H9 (cell line): Measurements from ENCODE around the gene MBNL1. TPM values are rescaled to one million over a fixed set of nuclear protein-coding genes. Genes with fewer than 3 reads are reported as not detected.

ENCODE experiments used
- DNase-seq: peaks from one replicate; pipeline ENCODE4 v3.0.0-alpha.2; 2017
- H2AFZ ChIP-seq: one replicate; pipeline ENCODE4 v1.6.1; 2013; ENCODE audit warnings: mild to moderate bottlenecking, low read length, control low read depth, moderate library complexity
- H2AK5ac ChIP-seq: 2 replicates; pipeline ENCODE4 v1.6.1; 2013; ENCODE audit warnings: low read length, control low read depth, mixed read lengths; ENCODE audit not compliant: insufficient read length
- H2BK120ac ChIP-seq: one replicate; pipeline ENCODE4 v1.6.1; 2013; ENCODE audit warnings: low read depth, mild to moderate bottlenecking, low read length, control low read depth, inconsistent platforms; ENCODE audit not compliant: poor library complexity, severe bottlenecking
- H2BK12ac ChIP-seq: 2 replicates; pipeline ENCODE4 v1.6.1; 2013; ENCODE audit warnings: low read length, control low read depth, mixed read lengths, low read depth; ENCODE audit not compliant: insufficient read length
- H2BK15ac ChIP-seq: 2 replicates; pipeline ENCODE4 v1.6.1; 2013; ENCODE audit warnings: low read depth, low read length, control low read depth
- H2BK20ac ChIP-seq: one replicate; pipeline ENCODE4 v1.6.1; 2013; ENCODE audit warnings: low read depth, mild to moderate bottlenecking, low read length, control low read depth, inconsistent platforms; ENCODE audit not compliant: poor library complexity, severe bottlenecking
- H2BK5ac ChIP-seq: 2 replicates; pipeline ENCODE4 v1.6.1; 2013; ENCODE audit warnings: low read length, control low read depth, mixed read lengths; ENCODE audit not compliant: insufficient read length
- H3K14ac ChIP-seq: 2 replicates; pipeline ENCODE4 v1.6.1; 2013; ENCODE audit warnings: low read length, control low read depth; ENCODE audit not compliant: insufficient read depth
- H3K18ac ChIP-seq: 2 replicates; pipeline ENCODE4 v1.6.1; 2013; ENCODE audit warnings: low read depth, mild to moderate bottlenecking, mixed read lengths, low read length, control low read depth; ENCODE audit not compliant: insufficient read length
- H3K23ac ChIP-seq: 2 replicates; pipeline ENCODE4 v1.6.1; 2013; ENCODE audit warnings: low read length, control low read depth, mixed read lengths, low read depth; ENCODE audit not compliant: insufficient read length
- H3K23me2 ChIP-seq: 2 replicates; pipeline ENCODE4 v1.6.1; 2013; ENCODE audit warnings: low read depth, mild to moderate bottlenecking, mixed read lengths, low read length, control low read depth; ENCODE audit not compliant: insufficient read length, poor library complexity, severe bottlenecking
- H3K27ac ChIP-seq: 2 replicates; pipeline ENCODE4 v1.5.1; 2013; ENCODE audit warnings: low read length, control low read depth, mixed read lengths, low read depth; ENCODE audit not compliant: insufficient read length
- H3K27me3 ChIP-seq: 2 replicates; pipeline ENCODE4 v1.6.1; 2013; ENCODE audit warnings: low read length, control low read depth, inconsistent platforms; ENCODE audit not compliant: insufficient read depth
- H3K4ac ChIP-seq: 2 replicates; pipeline ENCODE4 v1.6.1; 2013; ENCODE audit warnings: low read depth, mild to moderate bottlenecking, control low read depth, inconsistent platforms, low read length, moderate library complexity
- H3K4me1 ChIP-seq: 2 replicates; pipeline ENCODE4 v1.6.1; 2013; ENCODE audit warnings: low read length, control low read depth, inconsistent platforms; ENCODE audit not compliant: insufficient read depth
- H3K4me2 ChIP-seq: 2 replicates; pipeline ENCODE4 v1.6.1; 2013; ENCODE audit warnings: low read length, control low read depth, mixed read lengths; ENCODE audit not compliant: insufficient read length, insufficient read depth
- H3K56ac ChIP-seq: 2 replicates; pipeline ENCODE4 v1.6.1; 2013; ENCODE audit warnings: low read depth, mild to moderate bottlenecking, mixed read lengths, low read length, control low read depth; ENCODE audit not compliant: insufficient read length
- H3K79me1 ChIP-seq: 2 replicates; pipeline ENCODE4 v1.6.1; 2013; ENCODE audit warnings: low read depth, mild to moderate bottlenecking, moderate library complexity, low read length, control low read depth, inconsistent platforms; ENCODE audit not compliant: insufficient read depth, poor library complexity, severe bottlenecking
- H3K79me2 ChIP-seq: 2 replicates; pipeline ENCODE4 v1.6.1; 2013; ENCODE audit warnings: low read length, control low read depth, inconsistent platforms; ENCODE audit not compliant: insufficient read depth
- H3K9ac ChIP-seq: 2 replicates; pipeline ENCODE4 v1.6.1; 2013; ENCODE audit warnings: low read length, control low read depth, mixed read lengths; ENCODE audit not compliant: insufficient read length; ENCODE audit errors: extremely low read depth
- H3K9me3 ChIP-seq: one replicate; pipeline ENCODE4 v1.6.1; 2013; ENCODE audit warnings: low read depth, low read length, inconsistent platforms; ENCODE audit not compliant: control insufficient read depth
- H3T11ph ChIP-seq: one replicate; pipeline ENCODE4 v1.6.1; 2013; ENCODE audit warnings: mild to moderate bottlenecking, low read length, control low read depth, inconsistent platforms
- H4K20me1 ChIP-seq: one replicate; pipeline ENCODE4 v1.6.1; 2013; ENCODE audit not compliant: control insufficient read depth, insufficient read length, insufficient read depth
- H4K5ac ChIP-seq: 2 replicates; pipeline ENCODE4 v1.6.1; 2013; ENCODE audit warnings: low read depth, mild to moderate bottlenecking, mixed read lengths, low read length, control low read depth; ENCODE audit not compliant: insufficient read length
- H4K8ac ChIP-seq: replicated peaks from 2 replicates; pipeline ENCODE4 v1.6.1; 2013; ENCODE audit warnings: low read length, control low read depth, mixed read lengths, low read depth; ENCODE audit not compliant: insufficient read length
- H4K91ac ChIP-seq: 2 replicates; pipeline ENCODE4 v1.6.1; 2013; ENCODE audit warnings: low read depth, mild to moderate bottlenecking, moderate library complexity, mixed read lengths, low read length, control low read depth; ENCODE audit not compliant: insufficient read length
- H3K27ac Mint-ChIP-seq, 3 experiments: 2 replicates in 2 of 3; 3 replicates in 1 of 3; pipeline ENCODE4 v1.8.0; 2020 to 2021; ENCODE audit warnings: mixed read lengths in 3 of 3, mild to moderate bottlenecking in 1 of 3, moderate library complexity in 1 of 3
- H3K27me3 Mint-ChIP-seq: 2 replicates; pipeline ENCODE4 v1.8.0; 2021; ENCODE audit warnings: low read depth, mild to moderate bottlenecking, moderate library complexity, mixed read lengths
- H3K36me3 Mint-ChIP-seq, 3 experiments: 2 replicates in 2 of 3; 3 replicates in 1 of 3; pipeline ENCODE4 v1.8.0; 2020 to 2021; ENCODE audit warnings: low read depth in 3 of 3, mixed read lengths in 3 of 3; ENCODE audit not compliant: insufficient read depth in 1 of 3
- H3K4me1 Mint-ChIP-seq, 2 experiments: 2 replicates each; pipeline ENCODE4 v1.8.0; 2020; ENCODE audit warnings: mixed read lengths in 2 of 2
- H3K4me3 Mint-ChIP-seq, 2 experiments: 2 replicates in 1 of 2; 3 replicates in 1 of 2; pipeline ENCODE4 v1.8.0; 2020 to 2021; ENCODE audit warnings: mild to moderate bottlenecking in 2 of 2, mixed read lengths in 2 of 2, moderate library complexity in 1 of 2
- H3K9me3 Mint-ChIP-seq, 2 experiments: 2 replicates in 1 of 2; 3 replicates in 1 of 2; pipeline ENCODE4 v1.8.0; 2020; ENCODE audit warnings: mild to moderate bottlenecking in 2 of 2, mixed read lengths in 2 of 2, moderate library complexity in 1 of 2
- WGBS: extraction: QIAGEN DNeasy Blood & Tissue Kit; methylation state at CpG from one replicate; pipeline ENCODE4 v1.1.7; 2013; ENCODE audit warnings: missing lambda C conversion rate, low lambda C conversion rate, mixed read lengths; ENCODE audit not compliant: insufficient read length; ENCODE audit errors: extremely low coverage; 5-methylcytosine and 5-hydroxymethylcytosine counted together
- total RNA-seq: library from RNA; stranded (reverse); gene quantifications from 2 replicates; pipeline ENCODE4 v1.2.1, GENCODE V29; 2021
- TF ChIP-seq, protein P1 (sequence below): fragments of 200-600 bp; sonication (generic); conservative IDR thresholded peaks from 3 replicates; pipeline ENCODE4 v1.8.0; 2021; ENCODE audit warnings: antibody characterized with exemption, mild to moderate bottlenecking

Gene MBNL1
- total RNA-seq, 1 experiment from 2014 or later = 14.9 TPM

DNA sequence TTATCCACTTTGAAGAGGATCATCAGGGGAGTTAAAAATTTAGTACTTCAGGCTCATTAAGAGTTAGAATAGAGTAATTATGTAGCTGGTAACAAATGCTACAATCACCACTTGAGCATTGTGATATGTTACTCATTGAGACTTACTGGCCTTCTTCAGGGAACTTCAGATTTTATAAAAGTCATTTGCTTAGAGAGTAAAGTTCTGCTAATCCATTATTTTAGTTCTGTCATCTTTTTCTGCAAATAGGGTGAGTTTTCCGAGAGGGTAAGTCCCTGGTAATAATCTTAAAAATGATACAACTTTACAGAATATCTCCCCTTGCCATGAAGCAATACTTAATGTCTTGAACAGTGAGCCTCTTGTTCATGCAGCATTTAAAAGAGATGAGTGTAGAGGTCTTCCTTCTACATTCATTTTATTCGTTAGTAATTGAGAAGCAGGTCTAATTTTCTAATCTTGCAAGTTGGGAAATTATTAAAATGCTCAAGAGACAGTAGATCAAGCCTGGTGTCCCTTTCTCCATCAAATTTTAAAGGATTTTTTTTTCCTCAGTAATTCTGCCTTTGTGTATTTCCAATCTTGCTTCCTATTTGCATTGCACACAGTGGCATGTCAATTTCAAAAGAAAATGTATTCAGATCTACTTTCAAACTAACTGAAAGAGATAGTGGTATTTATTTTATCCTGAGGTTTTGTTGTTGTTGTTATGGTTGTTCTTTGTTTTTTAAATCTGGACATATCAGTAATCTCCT, 52.6 kb downstream of the MBNL1 start:
- Histone ChIP-seq H3K79me1 (no peaks in the 10 kb centered on the region), H4K20me1 (no peaks in the 10 kb centered on the region), H2BK12ac (no peak overlapping the region), H2BK15ac (no peak overlapping the region), H3K4me2 (no peak overlapping the region), H3K23me2 (no peaks in the 10 kb centered on the region), H3K56ac (no peak overlapping the region), H3K18ac (no peak overlapping the region), H2BK120ac (no peak overlapping the region), H4K5ac (no peak overlapping the region), H3K9ac (no peak overlapping the region), H3K79me2 (no peaks in the 10 kb centered on the region; the same call in 1 of the 2 replicates), H3K14ac (no peak overlapping the region), H3K4me1 (no peaks in the 10 kb centered on the region), H4K91ac (no peak overlapping the region), H2AK5ac (no peak overlapping the region), H2AFZ (no peak overlapping the region), H4K8ac (no peak overlapping the region), H3T11ph (no peak overlapping the region), H3K23ac (no peak overlapping the region), H3K9me3 (no peaks in the 10 kb centered on the region), H2BK5ac (no peak overlapping the region), H2BK20ac (no peak overlapping the region), H3K27me3 (no peaks in the 10 kb centered on the region), H3K4ac (no peak overlapping the region), H3K27ac (no peak overlapping the region)
- peaks cover 19 to 21% of the 10 kb centered on the region in 2 experiments for H3K4me1 Mint-ChIP-seq
- TF ChIP-seq, protein P1, sequence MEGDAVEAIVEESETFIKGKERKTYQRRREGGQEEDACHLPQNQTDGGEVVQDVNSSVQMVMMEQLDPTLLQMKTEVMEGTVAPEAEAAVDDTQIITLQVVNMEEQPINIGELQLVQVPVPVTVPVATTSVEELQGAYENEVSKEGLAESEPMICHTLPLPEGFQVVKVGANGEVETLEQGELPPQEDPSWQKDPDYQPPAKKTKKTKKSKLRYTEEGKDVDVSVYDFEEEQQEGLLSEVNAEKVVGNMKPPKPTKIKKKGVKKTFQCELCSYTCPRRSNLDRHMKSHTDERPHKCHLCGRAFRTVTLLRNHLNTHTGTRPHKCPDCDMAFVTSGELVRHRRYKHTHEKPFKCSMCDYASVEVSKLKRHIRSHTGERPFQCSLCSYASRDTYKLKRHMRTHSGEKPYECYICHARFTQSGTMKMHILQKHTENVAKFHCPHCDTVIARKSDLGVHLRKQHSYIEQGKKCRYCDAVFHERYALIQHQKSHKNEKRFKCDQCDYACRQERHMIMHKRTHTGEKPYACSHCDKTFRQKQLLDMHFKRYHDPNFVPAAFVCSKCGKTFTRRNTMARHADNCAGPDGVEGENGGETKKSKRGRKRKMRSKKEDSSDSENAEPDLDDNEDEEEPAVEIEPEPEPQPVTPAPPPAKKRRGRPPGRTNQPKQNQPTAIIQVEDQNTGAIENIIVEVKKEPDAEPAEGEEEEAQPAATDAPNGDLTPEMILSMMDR = no peak
- no peak for DNase-seq
- no peak overlapping the region for H3K4me3 Mint-ChIP-seq
- WGBS = no CpG with 5 or more reads among the region's 2 CpGs
- peaks cover 3 to 6% of the 10 kb centered on the region in 2 experiments; a peak in 3 of 5 replicates for H3K9me3 Mint-ChIP-seq
- H3K27ac Mint-ChIP-seq = peak overlapping the region in 1 of 3 experiments; percentile 44; a peak in 2 of 7 replicates
- no peaks in the 10 kb centered on the region for H3K27me3 Mint-ChIP-seq
- peaks cover 5 to 8% (median 7%) of the 10 kb centered on the region in 3 experiments for H3K36me3 Mint-ChIP-seq
